ENCODE measurements around the gene PARP9.

PARP9 gene

GRCh38 chr3:122564155-122564912 is at the start of gene PARP9, which contains the start of gene DTX3L:
TSS of gene PARP9 (minus strand) at chr3:122564300. CDS start at chr3:122559620, 4,680 bp downstream.
TSS of gene DTX3L (plus strand) at chr3:122564338. CDS start at chr3:122564427, 89 bp downstream.
- peak; percentile 49 to 57 for DNase-seq (ENCODE audit: low read depth in 2 of 2)

GRCh38 chr3:122612696-122613095 is 48.6 kb upstream of the PARP9 start:
- DNase-seq (ENCODE audit: low read depth in 2 of 2) = no peak

- peak in 1 of 2 donors; percentile 18 for DNase-seq (ENCODE audit: low read depth in 2 of 2)
Measured at GRCh38 chr3:122609798-122610559, 45.9 kb upstream of the PARP9 start.

- DNase-seq (ENCODE audit: low read depth in 2 of 2) = no peak
Measured at GRCh38 chr3:122608916-122609315, 44.8 kb upstream of the PARP9 start.

- no peak for DNase-seq (ENCODE audit: low read depth in 2 of 2)
Measured at GRCh38 chr3:122606330-122606729, 42.2 kb upstream of the PARP9 start.

- DNase-seq (ENCODE audit: low read depth in 2 of 2) = no peak
Measured at GRCh38 chr3:122603056-122603455, 39.0 kb upstream of the PARP9 start.

GRCh38 chr3:122602011-122602710 is 38.1 kb upstream of the PARP9 start:
- no peak for DNase-seq (ENCODE audit: low read depth in 2 of 2)

- DNase-seq (ENCODE audit: low read depth in 2 of 2) = no peak
Measured at GRCh38 chr3:122598556-122598955, 34.5 kb upstream of the PARP9 start.

- no peak for DNase-seq (ENCODE audit: low read depth in 2 of 2)
Measured at GRCh38 chr3:122598151-122598550, 34.1 kb upstream of the PARP9 start.

GRCh38 chr3:122594025-122594424 is 29.9 kb upstream of the PARP9 start:
- DNase-seq (ENCODE audit: low read depth in 2 of 2) = no peak

GRCh38 chr3:122590610-122591009 is 26.5 kb upstream of the PARP9 start:
- DNase-seq (ENCODE audit: low read depth in 2 of 2) = no peak

- no peak for DNase-seq (ENCODE audit: low read depth in 2 of 2)
Measured at GRCh38 chr3:122589297-122589696, 25.2 kb upstream of the PARP9 start.

GRCh38 chr3:122587572-122587971 is 23.5 kb upstream of the PARP9 start:
- DNase-seq (ENCODE audit: low read depth in 2 of 2) = no peak

GRCh38 chr3:122586773-122587485 is 22.8 kb upstream of the PARP9 start:
- no peak for DNase-seq (ENCODE audit: low read depth in 2 of 2)

- DNase-seq (ENCODE audit: low read depth in 2 of 2) = no peak
Measured at GRCh38 chr3:122586098-122586497, 22.0 kb upstream of the PARP9 start.

GRCh38 chr3:122582390-122582789 is 18.3 kb upstream of the PARP9 start:
- no peak for DNase-seq (ENCODE audit: low read depth in 2 of 2)

- DNase-seq (ENCODE audit: low read depth in 2 of 2) = no peak
Measured at GRCh38 chr3:122581622-122582021, 17.5 kb upstream of the PARP9 start.

GRCh38 chr3:122580470-122580869 is 16.4 kb upstream of the PARP9 start:
- no peak for DNase-seq (ENCODE audit: low read depth in 2 of 2)

- DNase-seq (ENCODE audit: low read depth in 2 of 2) = no peak
Measured at GRCh38 chr3:122578069-122578740, 14.1 kb upstream of the PARP9 start.

GRCh38 chr3:122577409-122578031 is 13.4 kb upstream of the PARP9 start, which contains the start of gene PARP15:
TSS of gene PARP15 (plus strand) at chr3:122577650. CDS start at chr3:122577668, 18 bp downstream.
- DNase-seq (ENCODE audit: low read depth in 2 of 2) = no peak
